IMR-90 (cell line): ENCODE measurements around the gene SLC6A17. TPM values are rescaled to one million over a fixed set of nuclear protein-coding genes. Genes with fewer than 3 reads are reported as not detected.

Experiments
- ATAC-seq: fragments of 200-7000 bp; cut with Tn5 transposase; 2 replicates; pipeline ENCODE4 v1.9.1; 2020; ENCODE audit warnings: low read depth, mild to moderate bottlenecking, moderate library complexity
- BruUV-seq: library from RNA; stranded (reverse); fragments of 400-500 nt; replicated peaks from 2 replicates; lab custom pipeline; 2021; lab: Mats Ljungman, UMichigan
- CTCF ChIA-PET: fragments of 300-600 bp; formaldehyde crosslinking; extraction: SDS; loops from one replicate; lab custom pipeline; 2021; ENCODE audit warnings: antibody characterized with exemption; lab: Yijun Ruan, JAX
- POLR2A ChIA-PET: fragments of 300-600 bp; sonication (Branson Sonifier 250); formaldehyde crosslinking; loops from one replicate; lab custom pipeline; 2022; ENCODE audit warnings: antibody characterized with exemption; ENCODE audit not compliant: unreplicated experiment; lab: Charles Lee
- DNase-seq: peaks from one replicate; pipeline ENCODE4 v3.0.0; 2013
- H2AFZ ChIP-seq: replicated peaks from 2 replicates; pipeline ENCODE3; 2013; ENCODE audit warnings: low read length, mild to moderate bottlenecking; ENCODE audit not compliant: poor library complexity
- H2AK5ac ChIP-seq: 2 replicates; pipeline ENCODE4 v1.6.1; 2013; ENCODE audit warnings: low read depth, low read length, inconsistent platforms
- H2AK9ac ChIP-seq: replicated peaks from 2 replicates; pipeline ENCODE3; 2013; ENCODE audit warnings: mild to moderate bottlenecking, low read depth, low read length, moderate library complexity; ENCODE audit not compliant: poor library complexity
- H2BK120ac ChIP-seq: 2 replicates; pipeline ENCODE4 v1.6.1; 2013; ENCODE audit warnings: low read depth, low read length, inconsistent platforms
- H2BK15ac ChIP-seq: 3 replicates; pipeline ENCODE4 v1.6.1; 2013; ENCODE audit warnings: low read depth, low read length, inconsistent platforms
- H2BK20ac ChIP-seq: 2 replicates; pipeline ENCODE4 v1.6.1; 2013; ENCODE audit warnings: low read depth, mild to moderate bottlenecking, inconsistent platforms, low read length, moderate library complexity
- H2BK5ac ChIP-seq: 2 replicates; pipeline ENCODE4 v1.6.1; 2013; ENCODE audit warnings: mild to moderate bottlenecking, low read depth, low read length, inconsistent platforms; ENCODE audit not compliant: poor library complexity, severe bottlenecking
- H3K14ac ChIP-seq: replicated peaks from 2 replicates; pipeline ENCODE4 v1.6.1; 2013; ENCODE audit warnings: low read depth, low read length, inconsistent platforms
- H3K18ac ChIP-seq: 2 replicates; pipeline ENCODE4 v1.6.1; 2013; ENCODE audit warnings: low read depth, low read length, control low read depth
- H3K23ac ChIP-seq: 2 replicates; pipeline ENCODE4 v1.6.1; 2013; ENCODE audit warnings: low read depth, low read length, inconsistent platforms
- H3K27ac ChIP-seq: 2 replicates; pipeline ENCODE4 v1.5.1; 2013; ENCODE audit warnings: mild to moderate bottlenecking, control low read depth, low read length; ENCODE audit not compliant: insufficient read depth
- H3K27me3 ChIP-seq: 2 replicates; pipeline ENCODE4 v1.6.1; 2013; ENCODE audit warnings: low read length; ENCODE audit not compliant: control insufficient read depth, insufficient read depth
- H3K36me3 ChIP-seq: 2 replicates; pipeline ENCODE4 v1.6.1; 2013; ENCODE audit warnings: low read length, mixed read lengths; ENCODE audit not compliant: control insufficient read depth, insufficient read depth
- H3K4ac ChIP-seq: 2 replicates; pipeline ENCODE4 v1.6.1; 2013; ENCODE audit warnings: low read depth, low read length, inconsistent platforms
- H3K4me1 ChIP-seq: 2 replicates; pipeline ENCODE4 v1.6.1; 2013; ENCODE audit warnings: low read length, mixed read lengths; ENCODE audit not compliant: control insufficient read depth, insufficient read depth
- H3K4me2 ChIP-seq: 2 replicates; pipeline ENCODE4 v1.6.1; 2013; ENCODE audit warnings: low read depth, mild to moderate bottlenecking, control low read depth, low read length, moderate library complexity
- H3K4me3 ChIP-seq: 2 replicates; pipeline ENCODE4 v1.5.1; 2013; ENCODE audit warnings: low read depth, mild to moderate bottlenecking, control low read depth, low read length, moderate library complexity; ENCODE audit not compliant: insufficient read depth
- H3K56ac ChIP-seq: 2 replicates; pipeline ENCODE4 v1.6.1; 2013; ENCODE audit warnings: low read length, inconsistent platforms; ENCODE audit not compliant: insufficient read depth; ENCODE audit errors: extremely low read depth
- H3K79me1 ChIP-seq, 2 experiments: 2 replicates each; pipeline ENCODE4 v1.6.1; 2013; ENCODE audit warnings: low read length in 2 of 2, inconsistent platforms in 1 of 2, low read depth in 1 of 2
- H3K9ac ChIP-seq: 2 replicates; pipeline ENCODE4 v1.6.1; 2013; ENCODE audit warnings: low read depth, low read length, control low read depth
- H3K9me1 ChIP-seq: 2 replicates; pipeline ENCODE4 v1.6.1; 2013; ENCODE audit warnings: low read length, inconsistent platforms; ENCODE audit not compliant: insufficient read depth
- H3K9me3 ChIP-seq: 2 replicates; pipeline ENCODE4 v1.6.1; 2013; ENCODE audit warnings: low read length; ENCODE audit not compliant: control insufficient read depth, insufficient read depth
- H4K20me1 ChIP-seq: 2 replicates; pipeline ENCODE4 v1.6.1; 2013; ENCODE audit warnings: low read length, inconsistent platforms; ENCODE audit not compliant: insufficient read depth
- H4K5ac ChIP-seq: 2 replicates; pipeline ENCODE4 v1.6.1; 2013; ENCODE audit warnings: mild to moderate bottlenecking, low read depth, low read length, control low read depth
- H4K8ac ChIP-seq, 2 experiments: 2 replicates each; pipeline ENCODE4 v1.6.1; 2013; ENCODE audit warnings: low read depth in 2 of 2, low read length in 2 of 2, control low read depth in 1 of 2, inconsistent platforms in 1 of 2
- H4K91ac ChIP-seq: 2 replicates; pipeline ENCODE4 v1.6.1; 2013; ENCODE audit warnings: low read depth, low read length, inconsistent platforms; ENCODE audit not compliant: insufficient read depth
- BHLHE40 ChIP-seq: fragments of 150-350 bp; IDR thresholded peaks from 2 replicates; pipeline ENCODE4 v1.6.1; 2016; ENCODE audit warnings: mild to moderate bottlenecking, low read depth, low read length
- CEBPB ChIP-seq: IDR thresholded peaks from 2 replicates; pipeline ENCODE4 v1.6.1; 2012; ENCODE audit warnings: low read depth, low read length, improper control_type of control experiment
- CHD1 ChIP-seq: IDR thresholded peaks from 2 replicates; pipeline ENCODE4 v1.6.1; 2012; ENCODE audit warnings: low read depth, low read length, improper control_type of control experiment
- CTCF ChIP-seq: conservative IDR thresholded peaks from 2 replicates; pipeline ENCODE4 v1.5.1; 2012; ENCODE audit warnings: mild to moderate bottlenecking, low read depth, low read length, improper control_type of control experiment
- ELK1 ChIP-seq: fragments of 150-350 bp; IDR thresholded peaks from 2 replicates; pipeline ENCODE4 v1.6.1; 2016; ENCODE audit warnings: low read depth, mild to moderate bottlenecking, low read length, moderate library complexity, borderline replicate concordance
- FOS ChIP-seq: fragments of 150-350 bp; IDR thresholded peaks from 2 replicates; pipeline ENCODE4 v1.6.1; 2016; ENCODE audit warnings: low read depth, low read length
- MAFK ChIP-seq: IDR thresholded peaks from 2 replicates; pipeline ENCODE4 v1.6.1; 2012; ENCODE audit warnings: low read depth, low read length, improper control_type of control experiment
- MAZ ChIP-seq: IDR thresholded peaks from 2 replicates; pipeline ENCODE4 v1.6.1; 2012; ENCODE audit warnings: low read depth, mild to moderate bottlenecking, low read length, improper control_type of control experiment, moderate library complexity, borderline replicate concordance
- NFE2L2 ChIP-seq: fragments of 150-350 bp; IDR thresholded peaks from 2 replicates; pipeline ENCODE4 v1.6.1; 2016; ENCODE audit warnings: low read depth, mild to moderate bottlenecking, low read length
- POLR2A ChIP-seq: IDR thresholded peaks from 2 replicates; pipeline ENCODE4 v1.6.1; 2012; ENCODE audit warnings: mild to moderate bottlenecking, low read depth, low read length
- RAD21 ChIP-seq: IDR thresholded peaks from 2 replicates; pipeline ENCODE4 v1.6.1; 2012; ENCODE audit warnings: low read length, improper control_type of control experiment
- RCOR1 ChIP-seq: IDR thresholded peaks from 2 replicates; pipeline ENCODE4 v1.6.1; 2012; ENCODE audit warnings: mild to moderate bottlenecking, low read length, improper control_type of control experiment; ENCODE audit not compliant: insufficient replicate concordance
- RFX5 ChIP-seq: IDR thresholded peaks from 2 replicates; pipeline ENCODE4 v1.8.0; 2012; ENCODE audit warnings: low read depth, mild to moderate bottlenecking, low read length, moderate library complexity
- USF2 ChIP-seq: fragments of 150-350 bp; IDR thresholded peaks from 2 replicates; pipeline ENCODE4 v1.6.1; 2017; ENCODE audit warnings: mild to moderate bottlenecking, antibody characterized with exemption, low read length, low read depth
- WGBS, 2 experiments: methylation state at CpG; one replicate each; pipeline versions ENCODE4 v1.1.5 to v1.1.7; 2013; ENCODE audit warnings: missing lambda C conversion rate in 2 of 2; ENCODE audit not compliant: insufficient read length in 1 of 2; ENCODE audit errors: extremely low coverage in 2 of 2; 5-methylcytosine and 5-hydroxymethylcytosine counted together
- dilution Hi-C: fragments of 300-500 bp; cut with HindIII; formaldehyde crosslinking; loops from one replicate; pipeline ENCODE4 v1.14.3; 2018; ENCODE audit warnings: low sequenced_read_pairs; ENCODE audit not compliant: unreplicated experiment
- in situ Hi-C: fragments of 300-500 bp; cut with MboI; formaldehyde crosslinking; loops from 3 replicates; pipeline ENCODE4 v1.14.3; 2019; ENCODE audit warnings: low sequenced_read_pairs, inconsistent platforms, mixed read lengths
- intact Hi-C: fragments of 100-400 bp; cut with micrococcal nuclease; formaldehyde crosslinking; loops from 2 replicates; pipeline ENCODE4 v1.10.0; 2022
- polyA plus RNA-seq, 3 experiments: library from polyadenylated mRNA; depleted of rRNA; stranded (reverse); fragments of >200 nt; gene quantifications; 2 replicates each; pipeline ENCODE4 v1.2.3, GENCODE V29; 2012; ENCODE audit warnings: low replicate concordance in 1 of 3
- total RNA-seq: library from RNA; depleted of rRNA; stranded (reverse); fragments of >200 nt; gene quantifications from 2 replicates; pipeline ENCODE4 v1.2.3, GENCODE V29; 2012

Gene SLC6A17
- total and polyA plus RNA-seq, 2 of the 4 experiments (the other 2 are of a cell fraction): 0.54 to 0.82 TPM

- Histone ChIP-seq H3K4ac (no peak overlapping the region), H3K9me3 (no peaks in the 10 kb centered on the region), H3K9ac (no peak overlapping the region), H3K27ac (no peak overlapping the region), H3K36me3 (no peaks in the 10 kb centered on the region), H4K8ac (no peak overlapping the region), H3K79me1 (no peaks in the 10 kb centered on the region), H3K9me1 (no peaks in the 10 kb centered on the region), H2BK5ac (no peak overlapping the region), H4K5ac (no peak overlapping the region), H4K91ac (no peak overlapping the region), H2AK5ac (no peak overlapping the region), H2BK120ac (no peak overlapping the region), H3K23ac (no peak overlapping the region), H2BK20ac (no peak overlapping the region), H2AFZ (no peak overlapping the region), H3K4me1 (no peaks in the 10 kb centered on the region), H2AK9ac (no peak overlapping the region), H3K27me3 (peaks cover 16% of the 10 kb centered on the region), H4K20me1 (no peaks in the 10 kb centered on the region), H3K18ac (no peak overlapping the region), H2BK15ac (no peak overlapping the region), H3K56ac (no peak overlapping the region), H3K14ac (no peak overlapping the region), H3K4me3 (no peak overlapping the region), H3K4me2 (no peak overlapping the region)
- BruUV-seq: no TSS peak
- TF ChIP-seq POLR2A (no peak), USF2 (no peak), MAZ (no peak), NFE2L2 (no peak), RCOR1 (no peak), RFX5 (no peak), BHLHE40 (no peak), ELK1 (no peak), FOS (no peak), MAFK (no peak), CEBPB (no peak), CTCF (no peak), CHD1 (no peak), RAD21 (no peak)
- POLR2A ChIA-PET: no interaction called here
- CTCF ChIA-PET: no interaction called here
- DNase-seq: no peak
- ATAC-seq: no peak
- intact Hi-C loops: no loop called here
- in situ Hi-C loops: no loop called here
- whole genome bisulfite sequencing, 2 experiments: no CpG with 5 or more reads among the region's 5 CpGs
- dilution Hi-C loops: no loop called here
These were observed 70.0 kb downstream of the SLC6A17 start for GRCh38 chr1:110220324-110220723.
